ENCODE data around the gene ZC3HAV1L.

- no peak for TF ChIP-seq CTCF (IDR thresholded peaks at IDR 0.05; ENCODE audit: low read length)
- no peak for TF ChIP-seq EZH2phosphoT487 (IDR thresholded peaks at IDR 0.05; ENCODE audit: low read length)
- no peak for TF ChIP-seq EZH2 (optimal IDR thresholded peaks at IDR 0.05; ENCODE audit: low read depth, low read length)
Observed at GRCh38 chr7:139034855-139035585, 822 bp downstream of the ZC3HAV1L start.

Measured in MM.1S (cell line).